Panc1 (cell line): ENCODE data around the gene SPHKAP.

Experiments used
- POLR2AphosphoS5 ChIP-seq: IDR thresholded peaks from 2 replicates; pipeline ENCODE4 v1.6.1; 2012; ENCODE audit warnings: mild to moderate bottlenecking, low read depth, low read length, moderate library complexity
- SIN3A ChIP-seq: IDR thresholded peaks from 2 replicates; pipeline ENCODE4 v1.6.1; 2012; ENCODE audit warnings: low read depth, mild to moderate bottlenecking, low read length, moderate library complexity, borderline replicate concordance; ENCODE audit not compliant: insufficient read depth
- TCF7L2 ChIP-seq: IDR thresholded peaks from 2 replicates; pipeline ENCODE4 v1.6.1; 2011; ENCODE audit warnings: mild to moderate bottlenecking, low read depth, low read length, inconsistent platforms
- TF ChIP-seq, protein P1 (sequence below): fragments of 450-650 bp; IDR thresholded peaks from 2 replicates; pipeline ENCODE4 v1.5.1; 2017; ENCODE audit warnings: mild to moderate bottlenecking
- TF ChIP-seq, protein P2 (sequence below), 2 experiments: IDR thresholded peaks; 2 replicates each; pipeline ENCODE4 v1.6.1; 2011 to 2012; ENCODE audit warnings: low read depth in 2 of 2, control low read depth in 1 of 2, low read length in 1 of 2, mild to moderate bottlenecking in 1 of 2, moderate library complexity in 1 of 2; ENCODE audit not compliant: insufficient read depth in 1 of 2

DNA sequence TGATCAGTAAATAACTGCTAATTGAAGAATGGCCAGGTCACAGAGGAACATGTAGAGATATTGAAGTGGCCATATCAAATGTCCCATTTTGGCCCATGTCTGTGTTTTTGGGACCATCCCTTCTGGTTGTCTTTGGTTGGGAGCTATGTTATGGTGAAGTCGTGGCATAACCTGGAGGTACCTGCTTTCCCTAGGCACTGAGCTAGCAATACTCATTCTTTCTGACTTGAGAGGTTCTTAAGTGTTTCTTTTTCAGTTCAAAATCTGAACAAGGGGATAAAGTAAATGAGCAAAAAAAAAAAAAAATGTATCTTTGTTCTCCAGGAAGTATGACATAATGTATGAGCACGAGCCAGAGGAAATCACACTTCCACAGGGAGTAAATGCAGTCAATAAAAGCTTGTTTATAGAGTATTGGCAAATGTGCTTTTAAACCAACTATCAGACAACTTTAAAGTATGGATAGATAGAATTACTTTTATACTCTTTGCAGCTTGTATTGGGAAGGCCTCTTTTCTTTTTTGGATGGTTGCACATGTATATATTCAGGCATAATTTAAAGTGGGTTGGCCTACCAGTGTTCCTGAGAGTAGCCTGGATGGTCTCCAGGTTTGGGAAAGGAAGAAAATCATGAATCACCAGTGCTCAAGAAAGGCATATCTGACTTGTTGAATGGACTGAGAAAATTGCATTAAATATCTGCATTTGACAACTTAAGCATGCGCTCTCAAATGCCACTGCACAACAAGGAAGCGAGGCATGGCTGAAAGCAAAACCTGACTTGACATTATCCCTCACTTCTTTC lies 125.0 kb downstream of the SPHKAP start:
- TF ChIP-seq, protein P1, sequence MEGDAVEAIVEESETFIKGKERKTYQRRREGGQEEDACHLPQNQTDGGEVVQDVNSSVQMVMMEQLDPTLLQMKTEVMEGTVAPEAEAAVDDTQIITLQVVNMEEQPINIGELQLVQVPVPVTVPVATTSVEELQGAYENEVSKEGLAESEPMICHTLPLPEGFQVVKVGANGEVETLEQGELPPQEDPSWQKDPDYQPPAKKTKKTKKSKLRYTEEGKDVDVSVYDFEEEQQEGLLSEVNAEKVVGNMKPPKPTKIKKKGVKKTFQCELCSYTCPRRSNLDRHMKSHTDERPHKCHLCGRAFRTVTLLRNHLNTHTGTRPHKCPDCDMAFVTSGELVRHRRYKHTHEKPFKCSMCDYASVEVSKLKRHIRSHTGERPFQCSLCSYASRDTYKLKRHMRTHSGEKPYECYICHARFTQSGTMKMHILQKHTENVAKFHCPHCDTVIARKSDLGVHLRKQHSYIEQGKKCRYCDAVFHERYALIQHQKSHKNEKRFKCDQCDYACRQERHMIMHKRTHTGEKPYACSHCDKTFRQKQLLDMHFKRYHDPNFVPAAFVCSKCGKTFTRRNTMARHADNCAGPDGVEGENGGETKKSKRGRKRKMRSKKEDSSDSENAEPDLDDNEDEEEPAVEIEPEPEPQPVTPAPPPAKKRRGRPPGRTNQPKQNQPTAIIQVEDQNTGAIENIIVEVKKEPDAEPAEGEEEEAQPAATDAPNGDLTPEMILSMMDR, result no peak
- no peak for TF ChIP-seq SIN3A
- TF ChIP-seq POLR2AphosphoS5, result no peak
- TF ChIP-seq, protein P2, sequence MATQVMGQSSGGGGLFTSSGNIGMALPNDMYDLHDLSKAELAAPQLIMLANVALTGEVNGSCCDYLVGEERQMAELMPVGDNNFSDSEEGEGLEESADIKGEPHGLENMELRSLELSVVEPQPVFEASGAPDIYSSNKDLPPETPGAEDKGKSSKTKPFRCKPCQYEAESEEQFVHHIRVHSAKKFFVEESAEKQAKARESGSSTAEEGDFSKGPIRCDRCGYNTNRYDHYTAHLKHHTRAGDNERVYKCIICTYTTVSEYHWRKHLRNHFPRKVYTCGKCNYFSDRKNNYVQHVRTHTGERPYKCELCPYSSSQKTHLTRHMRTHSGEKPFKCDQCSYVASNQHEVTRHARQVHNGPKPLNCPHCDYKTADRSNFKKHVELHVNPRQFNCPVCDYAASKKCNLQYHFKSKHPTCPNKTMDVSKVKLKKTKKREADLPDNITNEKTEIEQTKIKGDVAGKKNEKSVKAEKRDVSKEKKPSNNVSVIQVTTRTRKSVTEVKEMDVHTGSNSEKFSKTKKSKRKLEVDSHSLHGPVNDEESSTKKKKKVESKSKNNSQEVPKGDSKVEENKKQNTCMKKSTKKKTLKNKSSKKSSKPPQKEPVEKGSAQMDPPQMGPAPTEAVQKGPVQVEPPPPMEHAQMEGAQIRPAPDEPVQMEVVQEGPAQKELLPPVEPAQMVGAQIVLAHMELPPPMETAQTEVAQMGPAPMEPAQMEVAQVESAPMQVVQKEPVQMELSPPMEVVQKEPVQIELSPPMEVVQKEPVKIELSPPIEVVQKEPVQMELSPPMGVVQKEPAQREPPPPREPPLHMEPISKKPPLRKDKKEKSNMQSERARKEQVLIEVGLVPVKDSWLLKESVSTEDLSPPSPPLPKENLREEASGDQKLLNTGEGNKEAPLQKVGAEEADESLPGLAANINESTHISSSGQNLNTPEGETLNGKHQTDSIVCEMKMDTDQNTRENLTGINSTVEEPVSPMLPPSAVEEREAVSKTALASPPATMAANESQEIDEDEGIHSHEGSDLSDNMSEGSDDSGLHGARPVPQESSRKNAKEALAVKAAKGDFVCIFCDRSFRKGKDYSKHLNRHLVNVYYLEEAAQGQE (IDR thresholded peaks at IDR 0.05; ENCODE audit: insufficient read depth in 1 of 2, low read depth in 2 of 2, low read length in 1 of 2), result no peak
- no peak for TF ChIP-seq TCF7L2
